HG03432 (cell line): ENCODE measurements around the gene NTHL1.
"Not testable (repeated sequence)": the region's sequence is repeated elsewhere in the genome, so short reads cannot be mapped to it uniquely, and the experiment has no call there.

ENCODE experiments used
- ATAC-seq: cut with Tn5 transposase; IDR thresholded peaks from one replicate; pipeline ENCODE4 v1.9.1; 2021; ENCODE audit warnings: mild to moderate bottlenecking, moderate library complexity; ENCODE audit not compliant: unreplicated experiment

The NTHL1 gene

DNA sequence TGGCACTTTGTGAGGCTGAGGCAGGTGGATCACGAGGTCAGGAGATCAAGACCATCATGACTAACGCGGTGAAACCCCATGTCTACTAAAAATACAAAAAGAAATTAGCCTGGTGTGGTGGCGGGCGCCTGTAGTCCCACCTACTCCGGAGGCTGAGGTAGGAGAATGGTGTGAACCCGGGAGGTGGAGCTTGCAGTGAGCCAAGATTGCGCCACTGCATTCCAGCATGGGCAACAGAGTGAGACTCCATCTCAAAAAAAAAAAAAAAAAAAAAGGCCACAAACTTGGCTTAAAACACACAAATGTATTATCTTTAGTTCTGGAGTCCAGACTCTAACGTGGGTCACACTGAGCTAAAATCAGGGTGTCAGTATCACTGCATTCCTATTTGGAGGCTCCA lies 35.9 kb downstream of the NTHL1 start:
- not testable (repeated sequence) for ATAC-seq

DNA sequence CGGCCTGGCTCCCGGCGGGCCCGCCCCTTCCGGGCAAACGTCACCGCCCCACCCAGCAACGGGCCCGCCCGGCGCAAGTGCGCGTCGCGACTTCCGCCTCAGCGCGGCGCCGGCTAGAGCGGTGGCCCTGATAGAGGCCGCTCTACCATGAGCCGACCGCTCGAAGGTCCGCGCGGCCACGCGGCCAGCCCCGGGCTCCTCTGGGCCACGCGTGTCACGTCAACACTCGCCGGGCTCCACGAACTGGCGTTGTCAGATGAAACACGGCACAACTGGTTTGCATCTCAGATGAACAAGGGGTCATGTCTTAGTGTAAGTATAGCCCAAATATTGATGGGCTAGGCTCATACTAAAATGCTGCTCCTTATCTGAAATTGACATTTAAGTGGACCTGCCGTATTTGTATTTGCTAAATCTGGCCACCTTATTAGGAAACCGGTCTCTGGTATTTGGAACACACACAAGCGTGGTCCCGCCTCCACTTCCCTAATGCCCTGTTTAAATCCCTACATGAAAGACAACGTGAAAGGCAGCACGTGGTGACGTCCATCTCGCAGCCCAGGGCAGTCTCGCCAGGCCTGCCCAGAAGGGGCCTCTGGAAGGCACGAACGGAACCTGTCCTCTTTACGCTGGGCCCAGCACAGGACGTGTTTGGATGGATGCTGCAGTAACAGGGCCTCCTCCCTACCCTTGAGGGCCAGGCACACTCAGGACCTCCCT lies 37.7 kb downstream of the NTHL1 start, which contains the start of gene ZNF598:
ZNF598 (minus strand) TSS at position 31 of the 720 bp plus-strand sequence.
- peak; percentile 84 for ATAC-seq

DNA sequence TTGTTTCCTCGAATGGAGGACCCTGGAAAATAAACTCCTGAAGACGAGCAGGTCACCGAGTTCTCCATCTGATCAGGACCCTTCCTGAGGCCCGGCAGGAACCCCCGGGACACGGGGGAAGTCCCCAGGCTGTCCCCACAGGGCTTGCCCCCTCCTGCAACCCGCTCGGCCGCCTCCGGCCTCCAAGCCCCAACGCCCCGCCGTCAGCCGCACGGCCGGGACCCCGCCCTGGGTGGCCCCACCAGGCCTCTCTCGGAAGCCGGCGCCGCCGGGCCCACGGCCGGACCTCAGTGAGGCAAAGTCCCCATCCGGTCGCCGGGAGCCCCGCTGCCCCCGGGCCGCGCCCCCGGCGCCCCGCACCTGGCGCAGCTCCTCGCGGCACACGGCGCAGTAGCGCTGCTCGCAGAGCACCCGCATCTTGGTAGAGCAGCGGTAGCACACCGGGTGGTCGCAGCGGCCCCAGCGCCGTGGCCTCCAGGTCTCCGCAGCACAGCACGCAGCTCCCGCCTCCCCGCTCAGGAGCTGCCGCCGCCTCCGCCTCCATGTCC lies 38.4 kb downstream of the NTHL1 start:
- ATAC-seq = peak; percentile 32

DNA sequence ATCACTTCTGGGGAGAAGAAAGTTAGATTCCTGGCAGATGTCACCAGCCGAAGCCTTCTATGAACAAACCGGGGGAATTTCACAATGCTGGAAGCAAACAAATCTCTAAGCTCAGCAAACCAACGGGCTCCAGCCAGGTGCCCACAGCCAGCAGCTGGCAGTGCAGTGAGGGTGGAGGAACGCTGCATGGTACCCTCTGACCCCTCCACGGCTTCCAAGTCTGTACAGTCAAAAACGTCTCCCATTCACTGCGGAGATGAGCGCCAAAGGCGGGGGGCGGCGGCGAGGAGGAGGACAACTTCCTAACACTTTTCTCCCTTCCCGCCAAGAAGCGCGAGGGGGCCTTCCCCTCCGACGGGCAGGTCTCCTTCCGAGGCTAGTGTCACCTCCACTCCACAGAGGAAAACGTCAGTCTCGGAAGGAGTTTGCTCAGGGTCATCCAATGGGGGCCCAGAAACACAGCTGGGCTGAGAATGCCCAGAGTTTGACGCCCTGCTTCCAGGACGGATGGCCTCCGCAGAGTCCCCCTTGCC lies 38.9 kb downstream of the NTHL1 start:
- peak; percentile 9 for ATAC-seq

DNA sequence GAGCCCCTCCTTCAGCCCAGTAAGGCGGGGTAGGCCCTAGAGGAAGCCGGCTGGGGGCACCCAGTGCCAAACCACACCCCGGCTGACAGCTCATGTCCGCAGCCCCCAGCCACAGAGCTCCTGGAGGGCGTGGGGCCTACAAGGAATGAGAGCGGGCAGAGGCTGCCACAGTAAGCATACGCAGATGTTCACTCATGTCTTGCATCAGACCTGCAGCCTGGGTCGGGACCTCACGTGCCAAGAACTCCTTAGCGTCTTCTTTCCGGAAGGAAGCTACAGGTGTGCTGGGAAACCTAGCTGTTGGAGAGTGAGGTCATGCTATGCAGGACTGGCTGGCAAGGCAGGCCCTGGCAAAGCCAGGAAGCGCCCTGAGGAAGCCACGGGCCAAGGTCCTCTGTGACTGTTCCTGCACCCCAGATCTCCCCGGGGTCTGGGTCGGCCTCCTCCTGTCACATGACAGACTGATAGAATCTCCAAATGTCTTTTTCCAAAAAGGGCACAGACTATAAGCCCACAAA lies 39.6 kb downstream of the NTHL1 start:
- ATAC-seq = no peak

DNA sequence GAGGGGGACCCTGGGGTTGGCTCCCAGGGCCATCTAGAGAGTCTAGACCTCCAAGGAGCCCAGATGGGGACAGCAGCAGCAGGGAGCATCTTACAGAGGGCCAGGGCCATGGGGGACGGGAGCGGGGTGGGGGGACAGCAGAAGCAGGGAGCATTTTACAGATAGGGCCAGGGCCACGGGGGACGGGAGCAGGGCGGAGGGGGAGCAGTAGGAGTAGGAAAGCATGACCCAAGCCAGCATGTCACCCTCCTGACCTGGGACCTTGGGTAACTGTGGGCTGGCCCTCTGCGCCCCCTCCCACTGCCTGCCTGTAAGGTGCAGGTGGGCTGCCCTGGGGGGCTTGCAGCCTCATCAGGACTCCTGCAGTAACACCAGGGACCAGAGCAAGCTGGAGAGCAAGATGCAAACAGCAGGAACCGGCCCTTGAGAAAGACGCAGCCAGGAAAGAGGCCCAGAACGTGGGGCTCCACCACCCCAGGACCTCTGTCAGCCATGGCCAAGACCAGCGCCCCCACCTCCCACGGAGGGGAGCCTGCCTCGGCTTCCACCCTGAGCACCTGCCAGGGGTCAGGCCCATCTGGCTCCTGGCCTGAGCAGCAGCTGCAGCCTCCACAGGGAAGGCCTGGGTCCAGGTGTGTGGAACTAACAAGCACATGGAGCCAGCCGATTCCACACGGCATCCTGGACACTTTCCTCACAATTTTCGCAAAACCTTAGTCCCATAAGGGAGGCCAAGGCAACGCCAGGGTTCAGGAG lies 40.4 kb downstream of the NTHL1 start:
- no peak for ATAC-seq

DNA sequence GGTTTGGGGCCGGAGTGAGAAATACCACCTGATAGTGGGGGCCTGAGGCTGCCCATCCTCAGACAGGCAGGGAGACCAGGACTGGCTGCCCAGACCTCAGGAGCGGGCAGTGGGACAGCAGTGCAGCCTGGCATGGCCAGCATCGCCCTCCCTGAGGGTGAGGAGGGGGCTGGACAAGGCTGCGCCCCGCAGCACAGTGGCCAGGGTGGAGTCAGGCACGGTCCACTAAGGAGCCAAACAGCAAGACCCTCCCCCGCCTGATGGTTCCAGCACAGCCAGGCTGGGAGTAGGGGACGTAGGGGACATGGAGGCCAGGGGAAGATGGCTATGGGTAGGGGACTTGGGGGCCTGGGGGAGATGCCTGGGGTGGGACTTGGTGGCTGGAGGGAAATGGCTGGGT lies 41.3 kb downstream of the NTHL1 start:
- no peak for ATAC-seq

DNA sequence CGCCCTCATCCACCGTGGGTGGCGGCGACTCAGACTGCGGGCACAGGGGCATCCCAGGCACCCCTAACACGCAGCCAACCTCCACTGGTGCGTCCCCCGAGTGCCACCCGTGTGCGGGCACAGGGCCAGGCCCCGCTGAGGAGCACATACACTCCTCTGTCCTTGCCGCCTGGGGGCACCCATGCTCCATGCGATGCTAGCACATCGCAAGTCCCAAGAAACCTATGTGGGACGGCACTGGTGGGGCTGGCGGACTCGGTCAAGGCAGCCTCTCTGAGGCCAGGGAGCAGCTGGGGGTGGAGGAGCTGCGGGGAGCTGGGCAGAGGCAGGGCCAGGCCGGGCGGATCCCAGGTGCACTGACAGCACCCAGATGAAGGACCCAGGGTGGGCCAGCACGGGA lies 42.0 kb downstream of the NTHL1 start:
- no peak for ATAC-seq

DNA sequence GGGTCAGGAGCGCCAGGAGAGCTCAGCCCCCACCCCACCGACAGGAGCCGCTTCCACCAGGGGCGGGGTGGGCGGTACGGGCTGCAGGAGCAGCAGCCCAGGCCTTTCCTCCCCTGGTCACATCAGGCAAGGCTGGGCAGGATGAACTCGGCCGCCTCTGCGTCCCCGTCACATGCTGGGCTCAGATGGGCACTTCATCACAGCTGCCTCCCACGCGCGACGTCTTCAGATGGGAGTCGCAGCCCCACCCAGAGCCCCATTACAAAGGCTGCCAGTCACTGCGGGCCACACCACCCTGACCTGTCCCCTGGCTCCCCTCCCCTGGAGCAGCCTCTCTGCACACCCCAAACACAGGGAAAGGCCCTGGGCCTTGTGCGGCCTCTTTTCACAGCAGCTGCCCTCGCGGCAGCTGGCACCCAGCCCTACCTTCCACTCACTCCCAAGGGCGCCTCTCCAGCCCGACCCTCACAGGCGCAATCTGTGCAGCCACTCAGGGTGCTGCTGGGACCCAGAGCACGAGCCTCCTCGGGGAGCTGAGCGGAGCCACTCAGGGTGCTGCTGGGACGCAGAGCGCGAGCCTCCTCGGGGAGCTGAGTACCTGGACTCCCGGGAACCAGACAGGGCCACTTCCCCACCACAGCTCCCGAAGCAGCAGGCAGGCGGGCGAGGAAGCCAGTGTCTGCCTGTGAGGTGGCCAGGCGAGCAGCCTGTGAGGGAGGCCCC lies 42.7 kb downstream of the NTHL1 start:
- no peak for ATAC-seq

DNA sequence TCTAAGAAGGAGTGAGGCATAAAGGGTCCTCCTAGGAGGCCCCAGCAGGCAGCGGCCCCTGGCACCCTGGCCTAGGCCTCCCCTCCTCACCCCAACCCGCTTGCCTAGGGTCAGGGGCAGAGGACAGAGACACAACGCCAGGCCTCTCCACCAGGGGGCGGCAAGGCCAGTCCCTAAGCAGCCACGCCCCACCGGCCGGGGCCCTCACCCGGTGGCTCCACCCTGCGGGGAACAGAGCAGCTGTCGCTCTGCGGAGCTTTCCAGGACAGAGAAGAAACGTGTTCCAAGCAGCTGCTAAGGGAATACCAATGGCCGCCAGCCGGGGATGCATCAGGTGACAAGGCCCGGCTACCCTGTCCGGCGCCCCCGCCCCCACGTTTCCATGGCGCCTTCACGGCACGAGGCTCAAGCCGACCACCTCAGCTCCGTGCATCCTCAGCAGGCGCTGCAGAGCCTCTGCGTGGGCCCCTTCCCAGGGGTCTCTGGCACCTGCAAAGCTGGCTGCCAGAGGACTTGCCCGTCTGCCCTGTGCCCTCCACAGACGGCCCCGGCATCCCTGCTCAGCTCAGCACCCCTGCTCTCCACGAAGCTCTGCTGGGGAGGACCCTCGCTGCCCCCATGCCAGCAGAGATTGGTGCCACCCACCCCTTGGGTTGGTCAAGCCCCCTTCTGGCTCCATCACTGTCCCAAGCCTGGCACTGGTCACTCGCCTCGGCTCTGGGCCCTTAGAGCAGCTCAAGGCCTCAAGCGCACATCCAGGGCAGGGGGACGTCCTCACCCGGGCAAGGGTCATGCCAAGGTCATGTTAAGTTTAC lies 43.6 kb downstream of the NTHL1 start:
- peak; percentile 64 for ATAC-seq

DNA sequence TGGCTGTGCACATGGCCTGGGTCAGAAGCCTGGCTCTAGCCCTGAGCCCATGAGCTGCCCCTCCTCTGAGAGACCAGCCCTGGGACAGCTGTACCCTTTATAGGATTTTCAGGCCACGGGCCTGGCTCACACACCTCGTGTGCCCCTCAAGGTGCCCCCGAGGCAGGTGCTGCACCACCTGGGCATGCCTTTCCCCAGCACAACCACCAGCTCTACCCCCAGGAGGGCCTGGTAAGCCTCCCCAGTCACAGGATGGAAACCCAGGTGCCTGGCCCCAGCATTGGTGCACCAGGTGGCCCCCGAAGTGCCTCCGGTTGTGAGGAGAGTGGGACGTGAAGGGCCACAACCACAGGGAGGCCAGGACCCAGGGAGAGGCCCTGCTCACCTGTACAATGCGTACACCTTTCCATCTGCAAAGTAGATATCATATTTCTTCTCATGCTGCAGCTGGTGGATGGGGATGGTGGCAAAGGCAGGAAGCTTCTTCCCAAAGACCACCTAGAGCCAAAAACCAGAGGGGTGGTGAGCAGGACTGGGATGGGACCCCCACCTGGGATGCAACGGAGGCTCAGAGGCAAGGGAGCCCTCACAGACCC lies 44.3 kb downstream of the NTHL1 start:
- no peak for ATAC-seq

DNA sequence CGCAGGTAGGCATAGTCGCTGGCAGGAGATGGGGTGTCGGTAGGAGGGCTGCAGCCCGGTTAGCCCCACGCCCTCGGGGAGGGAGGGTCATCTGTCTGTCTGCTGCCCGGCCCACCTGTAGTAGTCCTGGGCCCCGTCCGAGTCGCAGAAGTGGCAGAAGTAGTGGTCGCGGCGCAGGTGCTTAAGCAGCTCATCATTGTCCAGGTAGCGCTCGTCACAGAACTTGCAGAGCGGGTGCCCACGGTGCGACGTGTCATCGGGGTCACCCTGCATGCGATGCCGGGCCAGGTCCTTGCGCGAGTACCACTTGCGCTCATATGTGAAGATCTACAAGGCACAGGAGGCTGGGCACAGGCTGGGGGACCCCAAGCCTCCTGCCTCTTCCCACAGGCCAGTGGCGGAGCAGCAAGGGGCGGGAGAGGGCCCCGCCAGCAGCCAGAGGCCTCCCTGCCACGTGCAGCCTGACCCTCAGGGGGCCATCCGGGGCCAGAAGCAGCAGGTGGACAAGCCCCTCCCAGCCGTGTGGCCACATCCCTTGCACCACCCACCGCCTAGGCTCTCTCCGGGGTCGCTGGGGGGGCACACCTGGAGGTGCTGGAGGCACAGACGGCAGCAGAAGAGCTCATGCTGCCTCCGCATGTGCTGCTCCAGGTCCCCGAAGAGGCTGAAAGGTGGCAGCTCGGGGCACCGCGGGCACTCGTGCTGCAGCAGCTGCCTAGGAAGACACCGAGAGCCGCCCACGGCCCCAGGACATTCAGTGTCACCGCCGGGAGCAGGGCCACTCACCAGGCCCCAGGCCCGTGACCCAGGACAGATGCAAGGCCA lies 45.0 kb downstream of the NTHL1 start:
- ATAC-seq = no peak

DNA sequence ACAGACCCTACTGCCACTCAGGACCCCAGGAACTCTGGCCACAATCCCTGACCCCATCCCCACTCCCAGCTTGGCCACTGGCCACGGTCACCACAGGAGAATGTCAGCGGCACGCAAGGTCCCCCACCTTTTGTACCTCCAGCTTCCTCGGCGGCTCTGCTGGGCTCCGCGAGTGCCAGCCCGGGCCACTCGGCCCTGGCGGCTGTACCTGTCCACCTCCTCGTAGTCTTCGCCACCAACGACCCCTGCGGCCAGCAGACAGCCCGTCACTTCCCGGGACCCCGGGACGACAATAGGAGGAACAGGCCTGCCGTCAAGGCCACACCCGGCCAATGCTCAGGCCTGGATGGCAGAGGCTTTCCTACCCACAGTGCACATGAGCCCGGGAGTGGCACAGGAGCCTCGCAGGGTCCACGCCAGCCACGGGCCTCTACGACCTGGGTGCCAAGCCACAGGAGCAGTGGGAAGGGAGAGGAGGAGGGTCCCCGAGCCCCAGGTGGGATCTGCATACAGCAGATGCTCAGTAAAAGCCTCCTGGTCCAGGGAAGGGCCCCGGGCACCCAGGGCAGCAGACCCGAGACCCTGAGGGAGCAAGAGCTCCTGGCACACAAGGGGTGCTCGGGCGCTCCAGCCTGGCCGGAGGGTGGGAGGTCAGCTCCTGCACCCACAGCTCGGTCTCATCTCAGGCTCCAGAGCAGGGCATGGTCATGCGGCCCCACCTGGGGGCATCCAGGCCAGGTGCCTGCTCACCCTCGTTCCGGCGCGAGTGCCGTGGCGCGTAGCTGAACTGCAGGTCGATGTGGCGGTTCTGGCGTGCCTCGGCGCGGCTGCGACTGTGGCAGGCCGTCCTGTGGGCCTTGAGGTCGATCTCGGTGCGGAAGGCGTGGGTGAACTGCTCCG lies 45.9 kb downstream of the NTHL1 start:
- no peak for ATAC-seq

DNA sequence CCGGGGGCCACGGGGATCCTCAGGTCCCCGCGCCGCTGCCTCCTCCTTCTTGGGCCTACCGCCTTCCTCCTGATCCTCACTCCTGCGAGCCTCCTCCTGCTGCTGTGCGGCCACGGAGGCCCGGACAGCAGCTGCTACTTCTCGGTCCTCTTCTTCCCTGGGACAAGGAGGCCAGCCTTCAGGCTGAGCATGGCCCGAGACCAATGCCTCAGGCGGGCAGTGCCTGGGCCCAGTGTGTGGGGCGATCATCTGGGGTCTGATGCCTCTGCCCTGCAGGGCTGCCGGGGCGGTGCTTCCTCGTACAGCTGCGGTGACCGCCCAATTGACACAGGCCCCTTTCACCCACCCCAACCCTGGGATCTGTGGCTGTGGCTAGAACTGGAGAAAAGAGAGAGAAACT lies 46.6 kb downstream of the NTHL1 start:
- ATAC-seq = no peak

DNA sequence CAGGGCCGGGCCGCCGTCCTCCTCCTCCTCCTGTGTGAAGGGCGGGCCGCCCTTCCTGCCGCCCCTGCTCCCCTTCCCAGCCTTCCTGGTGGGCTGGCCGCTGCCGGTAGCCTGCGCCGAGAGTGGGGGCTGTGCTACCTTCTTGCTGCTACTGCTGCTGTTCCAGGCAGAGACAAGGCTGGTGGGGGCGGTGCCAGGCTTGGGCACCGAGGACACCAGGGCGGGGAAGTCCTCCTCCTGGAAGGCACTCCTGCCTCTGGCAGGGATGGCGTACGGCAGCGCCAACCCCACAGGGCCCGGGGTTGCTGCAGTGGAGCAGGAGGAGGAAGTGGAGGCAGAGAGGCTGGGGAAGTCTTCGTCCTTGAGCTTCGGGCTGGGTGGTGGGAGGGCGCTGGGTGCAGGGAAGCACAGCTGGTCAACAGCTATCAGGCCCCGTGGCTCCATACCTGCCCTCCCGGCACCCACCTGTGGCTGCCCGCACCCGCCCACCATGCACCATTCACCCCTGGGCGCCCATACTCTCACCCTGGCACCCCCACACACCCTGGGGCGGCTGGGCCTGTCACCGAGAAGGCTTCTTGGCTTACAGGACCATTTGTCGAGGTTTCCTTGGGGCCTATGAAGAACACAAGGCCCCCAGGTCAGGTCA lies 47.6 kb downstream of the NTHL1 start:
- no peak for ATAC-seq

DNA sequence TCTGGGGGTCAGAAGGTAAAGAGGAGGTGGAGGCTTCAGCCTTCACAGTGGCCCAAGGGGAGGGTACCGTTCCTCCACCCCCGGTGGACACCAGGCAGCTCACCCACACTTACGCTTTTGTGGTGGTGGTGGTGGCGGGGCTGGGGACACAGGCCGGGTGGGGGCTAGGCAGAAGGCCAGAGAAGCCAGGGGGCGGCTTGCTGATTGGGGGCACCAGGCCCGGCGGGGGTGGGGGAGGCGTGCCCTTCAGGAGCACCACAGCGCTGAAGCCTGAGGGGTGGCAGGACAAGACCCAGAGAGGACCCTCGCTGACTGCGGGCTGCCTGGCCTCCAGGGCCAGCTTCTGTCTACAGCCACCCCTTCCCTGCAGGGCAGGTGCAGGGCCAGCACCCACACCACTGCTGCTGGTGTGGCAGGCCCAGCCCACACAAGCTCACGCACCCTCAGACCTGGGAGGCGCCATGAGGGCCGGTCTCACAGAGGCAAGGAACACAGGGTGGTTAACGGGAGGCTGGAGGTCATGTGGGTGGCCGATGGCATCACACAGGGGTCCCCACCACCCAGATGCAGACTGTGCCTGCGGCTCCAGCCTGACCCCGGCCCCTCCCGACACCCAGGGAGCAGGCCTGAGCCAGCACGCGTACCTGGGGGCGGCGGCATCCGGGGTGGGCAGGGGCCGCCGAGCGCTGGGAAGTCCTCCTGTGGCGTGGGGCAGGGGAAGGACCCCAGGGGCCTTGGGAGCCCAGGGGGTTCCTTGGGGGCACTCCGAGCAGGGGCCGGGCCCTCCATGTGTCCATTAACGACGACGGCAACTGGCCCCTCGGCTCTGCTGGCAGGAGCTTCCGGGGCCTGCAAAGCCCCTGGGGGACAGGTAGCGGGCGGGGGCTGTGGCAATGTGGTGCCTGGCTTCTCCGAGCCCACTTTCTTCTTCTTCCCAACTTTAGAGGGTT lies 48.5 kb downstream of the NTHL1 start:
- ATAC-seq = no peak
